Naive thymus-derived CD8-positive, alpha-beta T cell (primary cell): ENCODE results near the gene ICE1. TPM values are rescaled to one million over a fixed set of nuclear protein-coding genes. Genes with fewer than 3 reads are reported as not detected.

Experiments used
- ATAC-seq, 2 donors: fragments of 150-1000 bp; cut with Tn5 transposase in 1 of 2; sonication (Bioruptor Pico), chemical (Tn5 transposase) in 1 of 2; 1 replicate in 1 of 2; 2 replicates in 1 of 2; pipeline ENCODE4 v1.10.0; 2021; ENCODE audit warnings: mild to moderate bottlenecking in 2 of 2, moderate library complexity in 2 of 2
- POLR2A ChIA-PET: fragments of 350-600 bp; sonication (Branson Sonifier 250); formaldehyde crosslinking; loops from one replicate; lab custom pipeline; 2021; ENCODE audit warnings: antibody characterized with exemption; lab: Charles Lee
- DNase-seq, 10 donors: peaks; one replicate each; pipeline versions ENCODE4 v3.0.0 to v3.0.0-alpha.2; 2020 to 2022
- H3K27ac Mint-ChIP-seq, 10 donors: one replicate each; pipeline ENCODE4 v1.8.0; 2020 to 2022; ENCODE audit warnings: mild to moderate bottlenecking in 10 of 10, mixed read lengths in 10 of 10, moderate library complexity in 4 of 10, inconsistent platforms in 1 of 10
- H3K27me3 Mint-ChIP-seq, 5 donors: one replicate each; pipeline ENCODE4 v1.8.0; 2021 to 2022; ENCODE audit warnings: mixed read lengths in 5 of 5
- H3K36me3 Mint-ChIP-seq, 3 donors: one replicate each; pipeline ENCODE4 v1.8.0; 2020 to 2022; ENCODE audit warnings: mixed read lengths in 3 of 3, mild to moderate bottlenecking in 2 of 3, inconsistent platforms in 1 of 3
- H3K4me1 Mint-ChIP-seq, 4 donors: one replicate each; pipeline ENCODE4 v1.8.0; 2021 to 2022; ENCODE audit warnings: mixed read lengths in 4 of 4
- H3K4me3 Mint-ChIP-seq, 10 donors: one replicate each; pipeline ENCODE4 v1.8.0; 2020 to 2022; ENCODE audit warnings: mild to moderate bottlenecking in 10 of 10, mixed read lengths in 10 of 10, moderate library complexity in 6 of 10, inconsistent platforms in 1 of 10
- H3K9me3 Mint-ChIP-seq, 9 donors: one replicate each; pipeline ENCODE4 v1.8.0; 2020 to 2022; ENCODE audit warnings: mixed read lengths in 9 of 9, mild to moderate bottlenecking in 3 of 9, inconsistent platforms in 1 of 9, moderate library complexity in 1 of 9
- polyA plus RNA-seq, 3 donors: library from polyadenylated mRNA; unstranded; fragments of 300-500 nt; fragmentation: Illumina TruSeq; gene quantifications; one replicate each; pipeline ENCODE4 v1.2.3, GENCODE V29; 2021
- total RNA-seq, 8 experiments: library from RNA in 2 of 8; stranded (reverse) in 2 of 8; gene quantifications; one replicate each; pipeline ENCODE4 v1.2.3 and lab custom pipeline; 2021 to 2026

The ICE1 gene, protein sequence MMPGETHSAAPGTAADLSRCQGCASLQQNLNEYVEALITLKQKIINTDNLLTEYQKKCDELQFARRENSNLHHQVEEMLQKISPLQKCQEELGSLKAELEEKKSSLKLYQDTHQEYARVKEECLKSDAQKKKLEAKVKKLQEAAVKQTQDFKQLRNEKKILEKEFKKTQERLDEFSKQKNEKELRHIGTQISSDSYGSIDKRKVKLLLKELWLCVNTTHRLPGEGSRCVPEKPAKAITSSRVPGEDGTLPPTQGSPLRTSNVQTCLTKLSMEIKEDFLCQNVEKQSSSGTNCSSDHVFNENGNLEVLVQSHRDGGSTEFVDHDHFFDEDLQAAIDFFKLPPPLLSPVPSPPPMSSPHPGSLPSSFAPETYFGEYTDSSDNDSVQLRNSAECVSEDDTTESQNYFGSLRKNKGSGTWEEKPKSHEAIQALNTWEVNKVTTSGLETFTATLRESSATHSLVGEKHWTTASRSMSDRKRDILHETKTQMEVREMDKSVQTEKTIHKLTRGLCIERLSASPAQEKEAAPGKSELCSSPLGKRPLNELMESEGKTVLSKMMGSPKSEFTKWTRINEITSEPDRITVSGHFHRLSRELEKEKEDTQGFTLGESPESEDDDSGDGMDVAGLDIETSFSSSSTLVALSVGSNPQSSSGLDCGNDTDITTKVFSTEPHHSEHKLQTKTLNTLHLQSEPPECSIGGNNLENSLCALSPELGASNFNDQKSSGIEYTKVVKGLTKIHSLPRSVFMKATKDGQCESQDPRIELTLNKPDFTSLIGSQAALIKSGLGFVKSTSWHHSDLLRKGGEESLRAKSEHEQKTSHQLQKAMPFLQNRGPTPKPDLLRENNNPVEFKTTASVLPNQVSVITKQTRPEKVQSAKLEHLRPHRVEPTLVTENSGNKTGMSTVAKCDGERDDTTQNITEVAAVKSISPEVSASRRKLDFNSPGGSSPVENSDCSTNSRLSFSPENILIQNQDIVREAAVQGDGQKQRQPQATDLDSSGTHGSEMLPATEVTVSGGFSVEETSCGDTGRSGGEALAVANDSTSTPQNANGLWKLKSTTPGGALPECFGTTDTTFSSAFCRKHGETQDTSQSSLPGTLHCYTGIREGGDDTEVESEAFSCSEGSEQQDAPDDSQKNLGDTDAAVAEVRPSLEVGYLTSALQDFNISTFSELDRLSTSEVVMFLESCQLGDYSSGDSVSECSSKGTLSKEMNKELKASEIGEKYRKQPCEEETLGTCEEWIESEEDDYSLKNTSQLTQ (N-terminal part only)
- total RNA-seq (10 to 100 TPM; 50.8 to 53.3 TPM), polyA plus RNA-seq (10 to 100 TPM; 16.1 to 18.8 (median 16.3) TPM), total RNA-seq (lab: John Stamatoyannopoulos, UW) (120 to 276 (median 215) reads per million in 6 experiments)

DNA sequence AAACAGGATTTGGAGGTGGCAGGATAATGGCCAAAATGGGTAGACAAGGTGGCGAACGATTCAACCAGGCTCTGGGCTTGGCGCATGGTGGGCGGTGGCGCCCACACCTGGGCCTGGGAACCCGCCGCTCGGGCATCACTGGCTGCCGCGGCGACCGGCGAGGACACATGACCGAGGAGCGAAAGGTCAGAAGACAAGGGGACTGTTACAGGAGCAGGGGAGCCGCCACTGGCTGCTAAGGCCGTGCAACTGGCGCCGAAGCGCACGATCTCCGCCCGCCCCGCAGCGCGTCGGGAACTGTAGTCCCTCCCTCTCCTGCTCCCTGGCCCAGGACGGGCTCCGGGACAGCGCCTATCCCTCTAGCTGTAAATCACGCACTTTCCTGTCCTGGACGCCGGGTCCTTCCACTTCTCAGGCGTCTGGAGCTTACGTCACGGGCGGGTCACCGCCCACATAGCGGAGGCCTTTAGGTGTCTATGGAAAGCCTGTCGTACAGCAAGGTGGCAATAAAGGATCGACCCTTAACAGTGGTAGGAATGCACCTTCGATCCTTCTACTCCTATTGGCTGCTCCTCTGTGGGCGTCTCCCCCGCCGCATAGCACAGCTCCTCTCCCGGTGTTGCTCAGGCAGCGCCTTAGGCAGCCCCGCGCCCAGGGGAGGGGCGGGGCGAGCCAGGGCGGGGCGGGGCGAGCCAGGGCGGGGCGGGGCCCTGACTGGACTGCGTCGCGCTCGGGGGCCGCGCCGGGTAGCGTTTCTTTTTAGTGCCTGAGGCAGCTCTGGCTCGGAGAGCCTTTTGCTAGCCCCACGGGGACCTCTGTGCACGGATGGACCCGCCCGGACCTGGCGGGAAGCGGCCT, at the start of gene ICE1:
ICE1 (plus strand) TSS at position 717 of the 858 bp plus-strand sequence. CDS start 239 bp downstream, outside the sequence.
- ATAC-seq: peak; percentile 88 to 89
- Mint-ChIP-seq H3K36me3 (peaks cover 0 to 9% (median 3%) of the 10 kb centered on the region in 3 donors), H3K27me3 (no peaks in the 10 kb centered on the region), H3K4me1 (peaks cover 14 to 19% (median 17%) of the 10 kb centered on the region in 4 donors), H3K9me3 (no peaks in the 10 kb centered on the region), H3K4me3 (peak within 1 kb of the TSS in 8 of 10 donors; percentile 91 to 98 (median 94)), H3K27ac (peak within 1 kb of the TSS in 8 of 10 donors; percentile 98 to 99 (median 98))
- POLR2A ChIA-PET: interaction anchor here (0.6 to 2.5 kb wide), 13 partner anchors 8 to 1291 kb away, joined by 3 to 16 read pairs (median 3); partner anchors contain the start of genes MED10, NSUN2, SRD5A1 and TENT4A
- peak; percentile 86 to 100 (median 96) for DNase-seq

DNA sequence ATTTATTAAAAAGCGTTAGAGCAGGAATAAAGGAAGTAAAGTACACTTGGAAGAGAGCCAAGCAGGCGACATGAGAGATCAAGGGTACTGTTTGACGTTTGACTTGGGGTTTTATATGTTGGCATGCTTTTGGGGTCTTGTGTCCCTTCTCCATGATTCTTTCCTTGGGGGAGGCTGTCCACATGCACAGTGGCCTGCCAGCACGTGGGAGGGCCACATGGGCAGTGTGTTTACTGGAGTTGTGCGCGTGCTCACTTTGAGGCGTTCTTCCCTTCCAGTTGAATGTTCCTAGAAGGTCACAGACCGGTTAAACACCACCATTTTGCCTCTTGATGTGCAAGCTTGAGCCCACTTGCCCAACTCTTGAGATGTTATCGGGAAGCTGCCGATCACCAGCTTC, 49.5 kb upstream of the ICE1 start:
- H3K27me3 Mint-ChIP-seq: peaks cover 0 to 9% (median 0%) of the 10 kb centered on the region in 5 donors
- POLR2A ChIA-PET: no interaction called here
- H3K36me3 Mint-ChIP-seq: peaks cover 0 to 7% (median 4%) of the 10 kb centered on the region in 3 donors
- H3K4me3 Mint-ChIP-seq: no peak overlapping the region
- no peak for ATAC-seq
- no peak overlapping the region for H3K27ac Mint-ChIP-seq
- H3K4me1 Mint-ChIP-seq: peaks cover 0 to 3% (median under 1%) of the 10 kb centered on the region in 4 donors
- no peak for DNase-seq
- H3K9me3 Mint-ChIP-seq: peaks cover 0 to 2% (median 0%) of the 10 kb centered on the region in 9 donors

DNA sequence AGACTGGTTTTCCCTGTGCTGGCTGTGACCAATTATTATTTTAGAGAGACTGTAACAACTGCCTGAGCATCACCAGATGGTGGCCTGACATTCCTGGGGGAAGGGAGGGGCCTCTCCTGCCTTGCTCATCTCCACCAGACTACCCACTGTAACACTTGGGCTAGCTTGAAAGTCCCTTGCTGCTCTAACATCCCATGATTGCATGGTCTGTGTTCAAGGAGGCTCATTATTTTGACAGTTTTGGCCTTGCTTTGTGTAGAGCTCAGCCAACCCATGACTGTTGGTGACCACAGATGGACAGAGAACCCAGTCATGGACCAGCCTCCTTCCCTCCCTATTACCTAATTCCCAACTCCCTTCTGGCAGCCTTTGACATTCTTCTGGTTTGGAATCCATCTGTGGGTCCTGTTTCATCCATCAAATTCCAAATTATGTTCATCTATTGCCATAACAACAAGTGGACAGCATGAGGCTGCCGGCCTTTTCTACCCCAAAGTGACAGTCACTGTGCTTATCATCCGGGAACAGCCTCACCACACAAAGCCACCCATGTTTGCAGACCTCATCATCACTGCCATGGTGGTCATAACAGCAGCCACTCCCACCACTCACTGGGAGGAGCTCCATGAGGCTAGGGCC, 49.0 kb upstream of the ICE1 start:
- POLR2A ChIA-PET: no interaction called here
- Mint-ChIP-seq H3K4me3 (no peak overlapping the region), H3K36me3 (peaks cover 0 to 7% (median 4%) of the 10 kb centered on the region in 3 donors), H3K27ac (no peak overlapping the region), H3K9me3 (peaks cover 0 to 2% (median 0%) of the 10 kb centered on the region in 9 donors), H3K4me1 (peaks cover 0 to 3% (median under 1%) of the 10 kb centered on the region in 4 donors), H3K27me3 (peaks cover 0 to 9% (median 0%) of the 10 kb centered on the region in 5 donors)
- ATAC-seq: no peak
- DNase-seq: no peak

DNA sequence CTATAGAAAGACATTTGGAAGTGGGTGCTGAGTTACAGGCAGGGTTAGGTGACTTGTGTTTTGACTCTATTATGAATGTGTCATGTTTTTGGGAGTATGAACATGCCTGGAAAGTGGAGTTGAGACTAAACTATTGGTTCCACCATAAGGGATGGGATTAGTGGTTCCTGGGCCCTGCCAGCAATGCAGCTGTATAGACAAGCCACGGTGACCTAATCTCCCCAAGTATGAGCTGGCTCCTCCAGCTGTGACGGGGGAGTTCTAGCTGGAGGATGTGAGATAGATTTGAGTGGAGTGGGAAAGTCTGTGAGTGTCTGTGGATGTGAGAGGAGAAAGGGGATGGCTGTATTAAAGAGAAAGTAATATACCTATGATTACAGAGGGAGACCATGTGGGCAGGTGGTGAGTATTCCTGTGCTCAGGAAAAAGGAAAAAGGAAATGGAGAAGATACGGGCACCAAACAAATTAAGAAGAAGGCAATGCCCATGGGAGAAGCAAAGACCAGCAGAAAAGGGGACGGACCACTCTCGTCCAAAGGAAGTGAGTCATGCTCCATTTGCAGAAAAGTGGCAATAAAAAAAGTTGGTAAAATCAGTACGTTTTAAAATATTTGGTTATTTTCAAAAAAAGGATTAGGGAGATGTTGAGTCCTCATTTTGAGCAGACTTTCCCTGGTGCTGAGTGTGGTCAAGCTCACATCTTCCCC, 48.3 kb upstream of the ICE1 start:
- Mint-ChIP-seq H3K4me1 (peaks cover 0 to 3% (median under 1%) of the 10 kb centered on the region in 4 donors), H3K36me3 (peaks cover 0 to 7% (median 4%) of the 10 kb centered on the region in 3 donors), H3K27ac (no peak overlapping the region), H3K27me3 (peaks cover 0 to 9% (median 0%) of the 10 kb centered on the region in 5 donors), H3K9me3 (peaks cover 0 to 2% (median 0%) of the 10 kb centered on the region in 9 donors), H3K4me3 (no peak overlapping the region)
- DNase-seq (no peak), ATAC-seq (no peak)
- POLR2A ChIA-PET: no interaction called here

DNA sequence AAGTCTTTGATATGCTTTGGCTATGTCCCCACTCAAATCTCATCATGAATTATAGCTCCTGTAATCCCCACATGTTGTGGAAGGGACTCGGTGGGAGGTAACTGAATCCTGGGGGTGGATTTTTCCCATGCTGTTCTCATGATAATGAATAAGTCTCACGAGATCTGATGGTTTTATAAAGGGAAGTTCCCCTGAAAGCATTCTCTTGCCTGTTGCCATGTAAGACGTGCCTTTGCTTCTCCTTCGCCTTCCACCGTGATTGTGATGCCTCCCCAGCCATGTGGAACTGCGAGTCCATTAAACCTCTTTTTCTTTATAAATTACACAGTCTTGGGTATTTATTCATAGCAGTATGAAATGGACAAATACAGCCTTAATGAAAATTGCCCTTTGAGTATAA, 44.7 kb upstream of the ICE1 start:
- POLR2A ChIA-PET: no interaction called here
- H3K27me3 Mint-ChIP-seq: peaks cover 0 to 9% (median 0%) of the 10 kb centered on the region in 5 donors
- no peak for DNase-seq
- peaks cover 0 to 1% (median under 1%) of the 10 kb centered on the region in 4 donors for H3K4me1 Mint-ChIP-seq
- H3K4me3 Mint-ChIP-seq: no peak overlapping the region
- H3K36me3 Mint-ChIP-seq: peaks cover 0 to 7% (median 4%) of the 10 kb centered on the region in 3 donors
- H3K27ac Mint-ChIP-seq: no peak overlapping the region
- ATAC-seq: no peak
- peaks cover 0 to 2% (median 0%) of the 10 kb centered on the region in 9 donors for H3K9me3 Mint-ChIP-seq

DNA sequence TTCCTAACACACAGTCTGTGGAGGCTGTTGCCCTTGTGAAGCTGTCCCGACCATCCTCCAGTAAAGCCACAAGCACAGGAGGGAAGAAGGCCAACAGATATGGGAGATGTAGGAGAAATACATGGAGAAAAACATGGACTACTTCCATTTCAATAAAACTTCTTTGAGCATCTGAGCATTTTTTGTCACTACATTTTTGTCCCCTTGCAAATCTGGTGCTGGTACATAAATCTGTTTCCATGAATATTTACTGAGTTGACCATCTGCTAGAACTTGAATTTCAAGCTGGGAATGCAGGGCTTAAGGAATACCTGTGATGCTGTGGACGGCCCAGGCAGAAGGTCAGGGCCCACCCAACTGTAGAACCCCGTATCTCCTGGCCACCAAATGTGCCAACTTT, 43.9 kb upstream of the ICE1 start:
- Mint-ChIP-seq H3K27ac (no peak overlapping the region), H3K4me1 (peaks cover 0 to 1% (median 0%) of the 10 kb centered on the region in 4 donors), H3K36me3 (peaks cover 0 to 7% (median 4%) of the 10 kb centered on the region in 3 donors), H3K27me3 (peaks cover 0 to 7% (median 0%) of the 10 kb centered on the region in 5 donors), H3K9me3 (peaks cover 0 to 2% (median 0%) of the 10 kb centered on the region in 9 donors), H3K4me3 (no peak overlapping the region)
- no peak for DNase-seq
- POLR2A ChIA-PET: no interaction called here
- ATAC-seq: no peak

DNA sequence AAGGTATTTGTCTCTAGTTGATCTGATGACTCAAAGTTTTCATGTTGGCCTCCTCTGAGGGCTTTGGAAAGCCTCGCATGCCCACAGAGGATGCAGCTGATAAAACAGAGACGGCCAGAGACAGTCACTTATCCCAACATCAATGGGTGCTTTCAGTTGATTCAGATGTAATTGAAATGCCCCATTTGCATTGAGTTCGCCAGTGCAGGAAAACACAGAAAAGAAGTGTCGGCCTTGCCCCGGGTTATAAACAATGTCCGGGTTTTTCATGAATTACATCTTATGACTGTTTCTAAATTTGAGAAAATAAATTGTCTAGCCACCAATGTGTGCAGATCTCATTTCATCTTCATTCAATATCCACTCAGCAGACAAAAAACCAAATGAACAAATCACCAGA, 42.2 kb upstream of the ICE1 start:
- Mint-ChIP-seq H3K27me3 (no peaks in the 10 kb centered on the region), H3K9me3 (no peaks in the 10 kb centered on the region), H3K4me1 (peaks cover 0 to 3% (median 0%) of the 10 kb centered on the region in 4 donors), H3K4me3 (no peak overlapping the region), H3K27ac (no peak overlapping the region), H3K36me3 (peaks cover 0 to 4% (median 0%) of the 10 kb centered on the region in 3 donors)
- POLR2A ChIA-PET: no interaction called here
- ATAC-seq: no peak
- no peak for DNase-seq

DNA sequence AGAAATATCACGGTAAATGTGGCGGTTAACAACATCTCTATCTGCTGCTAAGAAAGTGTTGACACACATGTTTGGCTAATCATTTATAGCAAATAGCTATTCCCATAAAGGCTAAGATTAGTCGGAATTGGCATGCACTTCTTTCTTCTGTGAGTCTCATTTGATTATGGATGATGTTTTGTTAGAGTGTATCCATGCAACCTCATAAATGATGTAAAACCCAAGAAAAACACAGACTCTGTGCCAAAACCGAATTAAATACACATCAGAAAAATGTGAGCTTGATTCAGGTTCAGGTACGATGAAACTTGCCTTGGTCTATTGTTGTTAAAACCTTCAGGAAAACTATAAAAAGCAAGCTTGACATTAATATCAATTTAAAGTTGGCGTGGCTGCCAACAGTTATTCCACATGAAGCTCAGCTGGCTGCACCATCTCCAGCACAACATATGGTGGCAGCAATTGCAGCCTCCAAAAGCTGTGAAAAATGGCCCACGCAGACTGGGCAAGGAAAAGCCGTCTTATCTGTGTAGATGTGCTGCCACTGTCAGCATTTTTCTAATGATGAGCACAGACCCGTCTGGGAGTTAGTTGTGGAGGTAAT, 41.1 kb upstream of the ICE1 start:
- no peak for DNase-seq
- H3K9me3 Mint-ChIP-seq: no peaks in the 10 kb centered on the region
- POLR2A ChIA-PET: no interaction called here

DNA sequence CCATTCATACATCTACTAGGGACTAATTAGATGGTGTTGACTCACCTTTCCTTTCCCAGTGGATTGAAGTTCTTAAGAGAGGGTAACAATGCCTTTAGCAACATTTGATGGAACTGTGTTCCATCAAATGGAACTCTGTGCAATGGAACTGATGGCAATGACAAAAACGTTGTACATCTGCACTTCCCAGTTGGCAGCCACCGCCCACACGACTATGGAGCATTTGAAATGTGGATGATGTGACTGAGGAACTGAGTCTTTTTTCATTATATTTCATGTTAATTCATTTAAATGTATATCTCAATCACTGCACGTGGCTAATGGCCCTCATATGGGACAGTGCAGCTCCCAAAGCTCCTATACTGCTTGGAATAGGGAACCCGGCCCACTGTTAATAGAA, 39.0 kb upstream of the ICE1 start:
- Mint-ChIP-seq H3K9me3 (no peaks in the 10 kb centered on the region), H3K4me1 (peaks cover 0 to 3% (median 0%) of the 10 kb centered on the region in 4 donors), H3K4me3 (no peak overlapping the region), H3K36me3 (peaks cover 0 to 4% (median 0%) of the 10 kb centered on the region in 3 donors), H3K27me3 (no peaks in the 10 kb centered on the region), H3K27ac (no peak overlapping the region)
- DNase-seq (no peak), ATAC-seq (no peak)
- POLR2A ChIA-PET: no interaction called here

More for the DNA sequence above, 41.1 kb upstream of the ICE1 start:
- Mint-ChIP-seq H3K27me3 (no peaks in the 10 kb centered on the region), H3K4me1 (peaks cover 0 to 3% (median 0%) of the 10 kb centered on the region in 4 donors), H3K27ac (no peak overlapping the region), H3K36me3 (no peaks in the 10 kb centered on the region), H3K4me3 (no peak overlapping the region)
- ATAC-seq: no peak

DNA sequence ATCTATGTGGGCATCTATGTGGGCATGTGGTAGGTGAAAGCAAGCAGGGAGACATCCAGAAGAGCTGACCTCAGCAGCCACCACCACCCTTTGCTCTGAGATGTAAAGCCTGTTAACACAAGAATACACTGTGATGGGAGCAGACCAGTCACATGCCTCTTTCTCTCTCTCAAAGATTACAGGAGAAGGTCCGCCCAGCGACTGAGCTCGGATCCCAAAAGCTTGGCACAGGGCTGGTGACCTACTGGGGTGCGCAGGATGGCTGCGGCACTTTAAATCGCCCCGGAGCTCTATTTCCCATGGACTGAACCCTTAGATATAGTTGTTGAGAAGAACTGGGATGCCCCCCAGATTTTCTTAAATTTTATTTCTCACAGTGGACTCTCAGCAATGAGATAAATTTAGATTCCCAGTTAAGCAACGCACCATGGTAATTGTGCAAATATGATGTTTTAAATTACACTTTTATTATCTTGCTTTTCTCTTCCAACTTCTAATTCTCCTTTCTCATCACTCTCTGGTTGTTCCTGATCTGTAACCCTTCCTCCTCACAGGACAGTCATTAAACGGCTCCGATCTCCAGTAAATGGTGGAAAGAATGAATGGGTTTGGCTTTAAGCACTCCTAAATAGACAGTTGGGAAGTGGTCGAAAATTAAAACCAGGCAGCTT, 37.7 kb upstream of the ICE1 start:
- no peaks in the 10 kb centered on the region for H3K27me3 Mint-ChIP-seq
- H3K4me3 Mint-ChIP-seq: no peak overlapping the region
- DNase-seq (no peak), ATAC-seq (no peak)
- H3K4me1 Mint-ChIP-seq: peaks cover 0 to 3% (median 0%) of the 10 kb centered on the region in 4 donors
- H3K27ac Mint-ChIP-seq: no peak overlapping the region
- peaks cover 0 to 4% (median 0%) of the 10 kb centered on the region in 3 donors for H3K36me3 Mint-ChIP-seq
- H3K9me3 Mint-ChIP-seq: no peaks in the 10 kb centered on the region
- POLR2A ChIA-PET: no interaction called here
